Measurements from ENCODE around the gene NTNG2. TPM values are rescaled to one million over a fixed set of nuclear protein-coding genes. Genes with fewer than 3 reads are reported as not detected.

Gene NTNG2
- polyA plus RNA-seq, 1 experiment: 0.74 TPM

DNA sequence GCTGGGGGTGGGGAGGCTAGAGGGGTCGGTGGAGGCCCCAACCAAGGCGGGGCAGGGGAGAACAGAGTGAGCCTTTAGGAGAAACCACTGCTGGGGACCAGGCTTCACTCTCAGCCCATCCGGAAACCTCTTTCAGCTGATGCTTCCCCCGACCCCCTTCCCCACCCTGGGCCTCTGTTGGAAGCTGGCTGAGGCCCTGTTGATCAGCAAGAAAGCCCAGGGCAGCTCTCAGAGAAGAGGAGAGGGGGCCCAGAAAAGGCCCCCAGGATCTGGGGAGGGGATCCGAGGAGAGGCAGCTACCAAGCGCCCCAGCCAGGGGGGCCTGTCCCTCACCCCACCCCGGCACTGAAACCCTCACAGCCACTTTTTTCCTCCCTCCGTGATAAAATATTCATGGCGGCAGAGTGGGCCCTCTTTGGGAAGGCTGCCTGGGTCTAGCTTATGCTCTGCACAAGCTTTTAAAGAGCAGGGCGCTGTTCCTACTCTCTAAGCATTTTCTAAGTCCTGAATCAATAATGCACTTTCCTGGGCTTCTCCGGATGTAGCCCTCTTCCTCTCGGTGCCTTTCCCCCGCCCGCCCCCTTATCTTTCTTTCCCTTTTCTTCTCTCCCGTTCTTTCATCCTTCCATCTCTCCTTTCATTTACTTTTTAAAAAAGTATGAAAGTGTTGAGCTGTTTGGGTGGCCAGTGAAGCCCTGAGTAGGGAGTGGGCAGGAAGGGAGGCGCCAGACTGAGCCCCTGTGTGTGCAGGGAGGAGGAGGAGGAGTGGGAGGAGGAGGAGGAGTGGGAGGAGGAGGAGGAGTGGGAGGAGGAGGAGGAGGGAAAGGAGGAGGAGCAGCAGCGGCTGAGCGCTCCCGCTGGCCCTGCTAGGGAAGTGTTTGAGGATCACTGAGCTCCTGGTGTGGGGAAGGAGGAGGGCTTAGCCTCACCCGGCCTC lies 23.5 kb downstream of the NTNG2 start:
- TF ChIP-seq, protein P1, sequence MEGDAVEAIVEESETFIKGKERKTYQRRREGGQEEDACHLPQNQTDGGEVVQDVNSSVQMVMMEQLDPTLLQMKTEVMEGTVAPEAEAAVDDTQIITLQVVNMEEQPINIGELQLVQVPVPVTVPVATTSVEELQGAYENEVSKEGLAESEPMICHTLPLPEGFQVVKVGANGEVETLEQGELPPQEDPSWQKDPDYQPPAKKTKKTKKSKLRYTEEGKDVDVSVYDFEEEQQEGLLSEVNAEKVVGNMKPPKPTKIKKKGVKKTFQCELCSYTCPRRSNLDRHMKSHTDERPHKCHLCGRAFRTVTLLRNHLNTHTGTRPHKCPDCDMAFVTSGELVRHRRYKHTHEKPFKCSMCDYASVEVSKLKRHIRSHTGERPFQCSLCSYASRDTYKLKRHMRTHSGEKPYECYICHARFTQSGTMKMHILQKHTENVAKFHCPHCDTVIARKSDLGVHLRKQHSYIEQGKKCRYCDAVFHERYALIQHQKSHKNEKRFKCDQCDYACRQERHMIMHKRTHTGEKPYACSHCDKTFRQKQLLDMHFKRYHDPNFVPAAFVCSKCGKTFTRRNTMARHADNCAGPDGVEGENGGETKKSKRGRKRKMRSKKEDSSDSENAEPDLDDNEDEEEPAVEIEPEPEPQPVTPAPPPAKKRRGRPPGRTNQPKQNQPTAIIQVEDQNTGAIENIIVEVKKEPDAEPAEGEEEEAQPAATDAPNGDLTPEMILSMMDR (IDR thresholded peaks at IDR 0.05; ENCODE audit: insufficient read depth, low read depth, low read length): no peak
- Histone ChIP-seq H3K4me3 (ENCODE audit: low read depth, low read length) (no peak overlapping the region), H3K27me3 (ENCODE audit: control insufficient read depth, insufficient read depth, low read length) (peaks cover 39% of the 10 kb centered on the region), H3K36me3 (ENCODE audit: control insufficient read depth, insufficient read depth, low read length) (no peaks in the 10 kb centered on the region)
- POLR2A ChIA-PET: interaction anchor here (0.7 kb wide), 1 partner anchor 237 kb away, joined by 27 read pairs; no protein-coding TSS in a partner anchor
- CTCF ChIA-PET: interaction anchor here (0.7 to 1.4 kb wide), 6 partner anchors 14 to 429 kb away, joined by 3 to 4 read pairs (median 3); no protein-coding TSS in a partner anchor
- DNase-seq (ENCODE audit: low read depth): no peak

GRCh38 chr9:132187121-132187620 lies 25.3 kb downstream of the NTNG2 start:
- TF ChIP-seq, protein P1 (IDR thresholded peaks at IDR 0.05; ENCODE audit: insufficient read depth, low read depth, low read length): no peak
- ChIA-PET CTCF (interaction anchor here (1.2 kb wide), 1 partner anchor 17 kb away, joined by 3 read pairs; no protein-coding TSS in a partner anchor), POLR2A (no interaction called here)
- no peak for DNase-seq (ENCODE audit: low read depth)
- Histone ChIP-seq H3K27me3 (ENCODE audit: control insufficient read depth, insufficient read depth, low read length) (peaks cover 31% of the 10 kb centered on the region), H3K36me3 (ENCODE audit: control insufficient read depth, insufficient read depth, low read length) (no peaks in the 10 kb centered on the region), H3K4me3 (ENCODE audit: low read depth, low read length) (no peak overlapping the region)

DNA sequence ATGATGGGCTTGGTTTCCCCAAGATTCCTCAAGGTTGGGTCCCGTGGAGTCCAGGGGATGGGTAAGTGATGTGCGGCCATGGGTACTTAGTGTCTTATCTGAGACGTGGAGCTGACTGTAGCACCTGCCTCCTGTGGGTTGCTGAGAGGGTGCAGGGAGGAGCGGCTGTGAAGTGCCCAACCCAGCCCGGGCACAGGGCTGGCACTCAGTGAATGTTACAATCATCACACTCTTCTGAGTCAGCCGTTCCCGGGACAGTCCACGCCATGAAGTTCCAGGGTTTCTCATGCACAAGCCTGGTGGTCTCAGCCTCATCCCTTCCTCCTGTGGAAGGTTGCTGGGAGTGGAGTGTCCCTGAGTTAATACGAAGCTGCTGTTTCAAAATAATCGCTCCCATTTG lies 29.1 kb downstream of the NTNG2 start:
- POLR2A ChIA-PET: no interaction called here
- H3K36me3 ChIP-seq (ENCODE audit: control insufficient read depth, insufficient read depth, low read length): no peaks in the 10 kb centered on the region
- no peak overlapping the region for H3K4me3 ChIP-seq (ENCODE audit: low read depth, low read length)
- no peak for DNase-seq (ENCODE audit: low read depth)
- H3K27me3 ChIP-seq (ENCODE audit: control insufficient read depth, insufficient read depth, low read length): peaks cover 18% of the 10 kb centered on the region
- CTCF ChIA-PET: interaction anchor here (2.6 kb wide), 1 partner anchor 21 kb away, joined by 10 read pairs; no protein-coding TSS in a partner anchor
- TF ChIP-seq, protein P1 (IDR thresholded peaks at IDR 0.05; ENCODE audit: insufficient read depth, low read depth, low read length): no peak

GRCh38 chr9:132192728-132193127 lies 30.9 kb downstream of the NTNG2 start:
- ChIA-PET POLR2A (no interaction called here), CTCF (interaction anchor here (1.7 kb wide), 1 partner anchor 23 kb away, joined by 5 read pairs; no protein-coding TSS in a partner anchor)
- TF ChIP-seq, protein P1 (IDR thresholded peaks at IDR 0.05; ENCODE audit: insufficient read depth, low read depth, low read length): no peak
- Histone ChIP-seq H3K4me3 (ENCODE audit: low read depth, low read length) (no peak overlapping the region), H3K27me3 (ENCODE audit: control insufficient read depth, insufficient read depth, low read length) (peaks cover 8% of the 10 kb centered on the region), H3K36me3 (ENCODE audit: control insufficient read depth, insufficient read depth, low read length) (no peaks in the 10 kb centered on the region)
- DNase-seq (ENCODE audit: low read depth): no peak
